Measurements from ENCODE around the gene INPP5B.
"Not testable (repeated sequence)": the region's sequence is repeated elsewhere in the genome, so short reads cannot be mapped to it uniquely, and the experiment has no call there.

The INPP5B gene

DNA sequence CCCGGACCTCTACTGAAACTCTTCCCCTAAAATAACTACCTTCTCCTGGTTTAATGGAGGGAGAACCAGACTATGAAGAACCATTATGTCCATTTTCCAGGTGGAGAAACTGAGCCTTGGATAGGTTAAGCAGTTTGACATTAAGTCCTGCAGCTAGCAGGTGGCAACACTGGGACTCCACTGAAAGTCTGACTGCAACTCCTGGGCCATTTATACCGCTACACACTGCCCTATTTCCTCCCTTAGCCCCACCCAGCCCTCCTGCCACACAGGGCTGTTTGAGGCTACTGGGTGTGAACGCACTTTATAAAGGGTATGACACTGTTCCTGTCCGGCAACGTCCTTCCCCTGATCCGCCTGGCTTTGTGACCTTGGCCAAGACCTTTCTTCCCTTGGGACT is 511 bp upstream of the INPP5B start:
- DNase-seq (ENCODE audit: low spot score): no peak

- no peak for DNase-seq (ENCODE audit: low spot score)
Measured at GRCh38 chr1:37945743-37946702, 830 bp downstream of the INPP5B start.

GRCh38 chr1:37945251-37945650 is 1.6 kb downstream of the INPP5B start:
- no peak for DNase-seq (ENCODE audit: low spot score)

GRCh38 chr1:37944816-37945215 is 2.0 kb downstream of the INPP5B start:
- DNase-seq (ENCODE audit: low spot score): no peak

DNA sequence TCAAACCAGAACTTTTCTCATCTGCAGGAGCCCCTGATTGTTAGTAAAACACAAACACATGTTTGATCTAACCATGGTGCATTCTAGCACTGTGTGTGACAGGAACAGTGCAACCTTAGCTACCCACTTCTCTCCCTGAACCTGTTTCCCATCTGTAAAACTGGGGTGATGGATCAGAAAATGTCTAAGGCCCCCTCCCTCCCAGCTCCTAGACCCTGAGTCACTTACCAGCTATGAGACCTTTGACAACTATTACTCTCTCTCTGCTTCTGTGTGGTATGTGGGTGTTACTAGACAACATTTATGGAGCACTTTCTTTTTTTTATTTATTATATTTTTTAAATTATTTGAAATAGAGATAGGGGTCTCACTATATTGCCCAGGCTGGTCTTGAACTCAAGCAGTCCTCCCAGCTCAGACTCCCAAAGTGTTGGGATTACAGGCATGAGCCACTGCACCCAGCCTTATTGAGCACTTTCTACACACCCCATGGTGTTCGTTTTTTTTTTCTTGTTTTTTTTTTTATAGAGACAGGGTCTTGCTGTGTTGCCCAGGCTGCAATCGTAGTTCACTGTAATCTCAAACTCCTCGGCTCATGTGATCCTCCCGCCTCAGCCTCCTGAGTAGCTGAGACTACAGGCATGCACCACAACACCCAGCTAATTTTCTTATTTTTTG is 2.6 kb downstream of the INPP5B start:
- no peak for DNase-seq (ENCODE audit: low spot score)

GRCh38 chr1:37940299-37940947 is 6.4 kb downstream of the INPP5B start:
- no peak for DNase-seq (ENCODE audit: low spot score)

DNA sequence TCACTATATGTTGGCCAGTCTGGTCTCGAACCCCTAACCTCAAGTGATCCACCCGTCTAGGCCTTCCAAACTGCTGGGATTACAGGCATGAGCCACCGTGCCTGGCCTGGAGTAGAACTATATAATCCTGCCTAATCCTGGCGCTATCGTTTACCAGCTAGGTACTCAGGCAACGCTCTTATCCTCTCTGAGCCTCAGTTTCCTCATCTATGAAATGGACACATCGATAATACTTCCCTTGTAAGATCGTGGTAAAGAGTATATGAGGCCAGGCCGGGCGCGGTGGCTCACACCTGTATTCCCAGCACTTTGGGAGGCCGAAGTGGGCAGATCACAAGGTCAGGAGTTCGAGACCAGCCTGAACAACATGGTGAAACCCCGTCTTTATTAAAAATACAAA is 10.1 kb downstream of the INPP5B start:
- not testable (repeated sequence) for DNase-seq (ENCODE audit: low spot score)

- no peak for DNase-seq (ENCODE audit: low spot score)
Measured at GRCh38 chr1:37932759-37933158, 14.1 kb downstream of the INPP5B start.

DNA sequence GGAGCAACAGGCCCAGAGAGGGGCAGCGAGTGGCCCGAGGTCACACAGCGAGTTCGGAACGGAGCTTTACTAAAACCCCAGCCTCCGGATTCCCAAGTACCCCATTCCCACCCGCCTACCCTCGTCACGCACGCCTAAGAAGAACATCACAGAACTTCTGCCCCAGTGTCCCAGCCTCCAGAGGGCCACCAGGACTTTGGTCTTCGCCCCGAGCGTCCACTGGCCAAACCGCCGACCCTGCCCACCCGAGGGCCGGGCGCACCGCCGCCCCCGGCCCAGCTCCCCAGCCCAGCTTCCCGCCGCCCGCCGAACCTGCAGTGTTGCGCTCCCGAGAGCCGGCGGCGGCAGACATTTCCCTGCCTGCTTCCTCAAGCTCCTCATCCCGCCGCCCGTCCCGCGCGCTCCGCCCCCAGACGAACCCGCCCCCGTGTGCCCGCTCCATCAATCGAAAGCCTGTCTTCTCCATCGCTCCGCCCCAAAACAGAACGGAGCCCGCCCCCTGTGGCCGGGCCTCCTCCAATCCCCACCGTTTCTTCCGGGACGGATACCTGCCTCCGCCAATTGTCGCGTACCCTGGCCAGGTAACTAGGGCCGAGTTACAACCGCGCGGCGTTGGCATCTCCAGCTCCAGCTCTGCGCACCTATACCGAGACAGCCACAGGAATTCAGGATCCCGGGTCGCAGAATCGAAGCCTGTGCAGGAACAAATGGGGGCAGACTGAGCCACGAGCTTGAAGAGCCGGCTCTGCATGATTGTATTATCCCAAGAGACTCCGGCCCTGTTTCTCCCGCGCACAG is 15.3 kb downstream of the INPP5B start:
- peak; percentile 98 for DNase-seq (ENCODE audit: low spot score)

GRCh38 chr1:37931102-37931360 is 15.8 kb downstream of the INPP5B start:
- no peak for DNase-seq (ENCODE audit: low spot score)

GRCh38 chr1:37930246-37931101 is 16.4 kb downstream of the INPP5B start:
- no peak for DNase-seq (ENCODE audit: low spot score)

GRCh38 chr1:37926038-37926924 is 20.6 kb downstream of the INPP5B start:
- no peak for DNase-seq (ENCODE audit: low spot score)

DNA sequence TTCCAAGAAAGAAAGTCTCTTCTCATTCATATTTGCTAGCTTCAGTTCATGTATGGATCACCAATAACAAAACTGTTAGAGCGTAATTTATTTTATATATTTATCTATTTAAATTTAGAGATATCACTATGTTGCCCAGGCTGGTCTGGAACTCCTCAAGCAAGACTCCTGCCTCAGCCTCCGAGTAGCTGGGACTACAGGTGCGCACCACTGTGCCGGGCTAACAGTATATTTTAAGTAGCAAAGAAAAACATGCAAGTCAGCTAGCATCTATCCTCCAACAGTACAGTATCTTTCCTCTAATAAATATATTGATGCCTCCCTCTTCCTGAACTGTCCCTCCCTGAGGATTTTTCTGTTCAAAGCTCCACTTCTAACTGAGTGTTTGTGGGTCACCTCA is 21.5 kb downstream of the INPP5B start:
- no peak for DNase-seq (ENCODE audit: low spot score)

- no peak for DNase-seq (ENCODE audit: low spot score)
Measured at GRCh38 chr1:37923551-37923889, 23.3 kb downstream of the INPP5B start.

- no peak for DNase-seq (ENCODE audit: low spot score)
Measured at GRCh38 chr1:37922767-37923550, 23.9 kb downstream of the INPP5B start.

DNA sequence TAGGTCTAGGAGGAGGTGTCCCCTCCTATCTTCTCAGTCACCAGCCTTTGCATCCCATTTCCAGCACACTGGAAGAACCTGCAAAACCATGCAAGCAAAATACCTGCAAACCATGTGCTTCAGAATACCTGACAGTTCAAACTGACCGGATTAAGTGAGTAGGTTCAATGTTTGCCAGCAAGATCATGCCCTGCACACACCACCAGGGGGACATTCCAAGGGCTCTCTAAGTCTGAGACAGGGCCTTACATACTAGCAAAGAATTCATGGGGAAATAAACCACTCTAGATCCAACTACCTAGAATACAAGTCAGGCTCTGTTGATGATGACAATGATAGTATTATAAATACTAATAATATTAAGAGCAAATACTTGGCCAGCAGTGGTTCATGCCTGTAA is 27.6 kb downstream of the INPP5B start:
- no peak for DNase-seq (ENCODE audit: low spot score)

DNA sequence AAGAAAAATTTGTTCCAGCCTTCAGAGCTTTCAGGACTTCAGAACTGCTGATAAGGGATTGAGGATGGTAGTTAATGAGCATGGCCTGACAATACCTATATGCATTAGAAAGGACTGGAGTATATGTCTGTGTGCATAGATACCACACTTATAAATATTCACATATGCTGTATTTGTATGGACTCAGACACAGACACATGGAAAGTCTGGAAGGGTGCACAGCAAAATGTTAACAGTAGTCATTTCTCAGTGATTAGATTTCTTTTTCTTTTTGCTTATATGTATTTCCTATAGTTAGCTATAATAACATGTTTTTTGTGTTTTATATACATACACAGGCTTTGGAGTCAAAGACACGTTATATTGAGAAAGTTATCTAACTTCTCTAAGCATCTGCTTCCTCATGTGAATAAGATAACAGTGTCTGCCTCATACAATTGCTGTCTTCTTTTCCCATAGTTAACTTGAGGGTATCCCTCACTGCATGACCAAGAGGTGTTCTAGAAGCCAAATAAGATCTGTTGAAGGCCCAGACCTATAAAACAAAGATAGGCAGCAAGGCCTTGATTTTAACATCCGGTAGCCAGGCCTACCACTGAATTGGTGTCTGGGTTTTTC is 31.3 kb downstream of the INPP5B start:
- DNase-seq (ENCODE audit: low spot score): no peak

GRCh38 chr1:37914719-37915475 is 32.0 kb downstream of the INPP5B start:
- no peak for DNase-seq (ENCODE audit: low spot score)

Data from ecto neural progenitor cell (in vitro differentiated cells).